ENCODE measurements around the gene CLASP1. TPM values are rescaled to one million over a fixed set of nuclear protein-coding genes. Genes with fewer than 3 reads are reported as not detected.
"Not testable (repeated sequence)": the region's sequence is repeated elsewhere in the genome, so short reads cannot be mapped to it uniquely, and the experiment has no call there.

Gene CLASP1
- polyA plus RNA-seq, 3 donors: 7.9 to 17.1 (median 16.2) TPM

DNA sequence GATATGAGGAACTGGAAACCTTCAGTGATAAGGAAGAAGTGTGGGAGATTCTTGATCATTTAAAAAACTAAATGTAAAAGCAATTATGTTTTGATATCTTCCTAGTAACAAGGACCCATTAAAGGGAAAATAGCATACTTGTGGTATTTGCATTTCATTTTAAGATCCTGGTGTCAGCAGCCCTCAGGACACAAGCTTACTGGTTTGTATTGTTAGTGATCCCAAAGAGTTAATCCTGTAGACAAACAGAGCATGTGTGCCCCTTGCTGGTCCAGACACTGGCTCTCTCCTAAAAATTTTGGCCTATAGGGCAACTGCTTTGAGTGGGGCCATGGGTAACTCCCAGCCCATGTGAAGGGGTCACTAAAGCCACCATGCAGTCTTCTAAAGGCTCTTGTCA, 263.2 kb downstream of the CLASP1 start:
- H3K27ac ChIP-seq (ENCODE audit: low read depth, low read length): no peak overlapping the region

DNA sequence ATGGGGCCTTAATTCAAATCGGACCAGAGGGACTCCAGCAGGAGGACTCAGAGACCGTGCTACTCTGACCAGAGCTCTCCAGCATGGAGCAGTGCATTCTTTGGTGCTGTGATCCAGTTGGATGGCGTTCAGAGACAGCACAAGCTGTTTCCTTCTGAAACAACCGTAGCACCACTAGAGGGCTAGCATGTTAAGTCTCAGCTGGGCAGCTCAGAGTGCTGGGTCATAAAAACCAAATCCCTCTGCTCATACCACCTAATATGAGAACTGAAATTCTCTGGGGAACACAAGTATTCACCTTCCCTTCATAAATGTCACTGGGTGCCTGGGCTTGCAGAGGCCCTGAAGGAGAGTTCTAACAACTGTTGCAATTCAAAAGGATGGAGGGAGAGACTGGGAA, 266.5 kb downstream of the CLASP1 start:
- WGBS, 3 donors: 88 to 97% (median 95%) methylated on average over 4 of the region's 4 CpGs
- H3K27ac ChIP-seq (ENCODE audit: low read depth, low read length): no peak overlapping the region

DNA sequence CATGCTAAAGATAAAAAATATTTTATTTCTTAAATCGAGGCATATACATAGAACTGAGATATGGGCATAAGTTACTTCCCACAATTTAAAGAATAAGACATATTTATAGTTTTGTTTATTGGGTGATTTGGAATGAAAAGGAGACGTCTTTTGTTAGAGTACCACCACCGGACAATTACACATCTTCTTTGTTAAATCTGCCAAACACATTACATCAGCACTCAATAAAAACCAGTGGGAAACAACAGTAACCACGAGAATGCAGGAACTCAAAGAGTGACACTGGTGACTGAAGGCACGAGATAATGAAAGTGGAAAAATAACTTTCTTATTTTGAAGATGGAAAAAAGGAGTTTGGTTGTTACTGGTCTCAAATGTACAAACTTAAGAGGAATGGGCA, 271.6 kb downstream of the CLASP1 start:
- H3K27ac ChIP-seq (ENCODE audit: low read depth, low read length): no peak overlapping the region
- 71 to 76% (median 72%) methylated on average over 5 of the region's 5 CpGs for WGBS, 3 donors

DNA sequence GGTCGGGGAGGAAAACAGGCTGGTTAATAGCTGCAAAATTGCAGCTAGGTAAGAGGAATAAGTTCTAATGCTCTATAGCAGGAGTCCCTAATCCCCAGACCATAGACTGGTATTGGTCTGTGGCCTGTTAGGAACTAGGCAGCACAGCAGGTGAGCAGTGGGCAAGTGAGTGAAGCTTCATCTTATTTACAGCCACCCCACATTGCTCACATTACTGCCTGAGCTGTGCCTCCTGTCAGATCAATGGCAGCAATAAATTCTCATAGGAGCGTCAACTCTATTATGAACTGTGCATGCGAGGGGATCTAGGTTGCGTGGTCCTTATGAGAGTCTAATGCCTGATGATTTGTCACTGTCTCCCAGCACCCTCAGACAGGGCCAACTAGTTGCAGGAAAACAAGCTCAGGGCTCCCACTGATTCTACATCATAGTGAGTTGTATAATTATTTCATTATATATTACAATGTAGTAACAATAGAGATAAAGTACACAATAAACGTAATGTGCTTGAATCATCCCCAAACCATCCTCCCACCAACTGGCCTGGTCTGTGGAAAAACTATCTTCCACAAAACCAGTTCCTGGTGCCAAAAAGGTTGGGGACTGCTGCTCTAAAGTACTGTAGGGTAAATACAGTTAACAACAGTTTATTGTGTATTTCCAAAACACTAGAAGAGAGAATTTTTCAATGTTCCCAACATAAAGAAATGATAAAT, 272.6 kb downstream of the CLASP1 start:
- WGBS, 3 donors: 91 to 95% (median 94%) methylated on average over 5 of the region's 5 CpGs
- H3K27ac ChIP-seq (ENCODE audit: low read depth, low read length): no peak overlapping the region

DNA sequence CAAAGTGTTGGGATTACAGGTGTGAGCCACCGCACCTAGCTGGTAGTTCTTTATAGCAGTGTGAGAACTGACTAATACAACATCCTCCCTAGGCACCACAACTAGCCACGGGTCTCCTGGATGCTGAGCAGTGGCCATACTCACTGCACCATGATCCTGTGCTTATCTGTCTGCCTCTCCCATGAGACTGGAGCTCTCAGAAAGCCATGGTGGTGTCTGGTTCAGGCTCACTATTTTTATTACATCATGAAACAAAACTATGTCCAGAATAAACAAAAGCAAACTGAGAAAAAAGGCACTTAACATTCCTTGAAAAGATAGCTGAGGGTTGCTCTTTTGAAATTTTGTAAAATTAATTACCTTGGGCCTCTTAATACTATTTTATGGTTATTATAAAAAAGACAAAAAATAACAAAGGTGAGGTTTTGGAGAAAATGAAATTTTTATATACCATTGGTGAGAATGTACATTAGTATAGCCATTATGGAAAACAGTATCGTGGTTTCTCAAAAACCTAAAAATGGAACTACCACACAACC, 273.6 kb downstream of the CLASP1 start:
- 92 to 95% (median 95%) methylated on average over 3 of the region's 3 CpGs for WGBS, 3 donors
- H3K27ac ChIP-seq (ENCODE audit: low read depth, low read length): no peak overlapping the region

DNA sequence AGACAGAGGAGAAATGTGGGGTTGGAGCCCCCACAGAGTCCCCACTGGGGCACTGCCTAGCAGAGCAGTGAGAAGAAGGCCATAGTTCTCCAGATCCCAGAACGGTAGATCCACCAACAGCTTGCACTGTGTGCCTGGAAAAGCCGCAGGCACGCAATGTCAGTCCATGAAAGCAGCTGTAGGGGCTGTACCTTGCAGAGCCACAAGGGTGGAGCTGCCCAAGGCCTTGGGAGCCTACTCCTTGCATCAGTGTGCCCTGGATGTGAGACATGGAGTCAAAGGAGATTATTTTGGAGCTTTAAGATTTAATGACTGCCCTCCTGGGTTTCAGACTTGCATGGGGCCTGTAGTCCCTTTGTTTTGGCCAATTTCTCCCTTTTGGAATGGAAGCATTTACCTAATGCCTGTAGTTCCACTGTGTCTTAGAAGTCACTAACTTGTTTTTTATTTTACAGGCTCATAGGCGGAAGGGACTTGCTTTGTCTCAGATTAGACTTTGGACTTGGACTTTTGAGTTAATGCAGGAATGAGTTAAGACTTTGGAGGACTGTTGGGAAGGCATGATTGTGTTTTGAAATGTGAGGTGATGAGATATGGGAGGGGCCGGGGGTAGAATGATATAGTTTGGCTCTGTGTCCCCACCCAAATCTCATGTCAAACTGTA, 274.7 kb downstream of the CLASP1 start:
- not testable (repeated sequence) for H3K27ac ChIP-seq (ENCODE audit: low read depth, low read length)
- 94 to 96% (median 94%) methylated on average over 5 of the region's 5 CpGs for WGBS, 3 donors

DNA sequence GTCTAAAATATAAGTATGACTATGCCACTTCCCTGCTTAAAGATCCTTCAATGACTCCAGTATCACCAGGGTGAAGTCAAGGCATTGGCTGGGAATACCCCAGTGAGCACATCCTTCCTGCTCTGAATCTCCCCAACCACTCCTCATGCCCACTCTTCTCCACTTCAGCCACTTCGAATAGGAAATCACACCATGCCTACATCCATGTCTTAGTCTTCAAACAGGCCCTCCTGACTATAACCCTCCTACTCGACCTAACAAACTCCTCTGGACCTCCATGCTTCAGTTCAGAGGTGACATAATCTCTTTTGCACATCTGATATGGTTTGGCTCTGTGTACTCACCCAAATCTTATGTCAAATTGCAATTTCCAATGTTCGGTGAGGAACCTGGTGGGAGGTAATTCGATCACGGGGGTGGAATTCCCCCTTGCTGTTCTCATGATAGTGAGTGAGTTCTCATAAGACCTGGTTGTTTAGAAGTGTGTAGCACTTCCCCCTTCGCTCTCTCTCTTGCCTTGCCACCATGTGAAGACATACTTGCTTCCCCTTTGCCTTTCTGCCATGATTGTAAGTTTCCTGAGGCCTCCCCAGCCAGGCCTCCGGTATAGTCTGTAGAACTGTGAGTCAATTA, 276.4 kb downstream of the CLASP1 start:
- WGBS, 3 donors: 88 to 91% (median 91%) methylated on average over 7 of the region's 7 CpGs
- H3K27ac ChIP-seq (ENCODE audit: low read depth, low read length): no peak overlapping the region

DNA sequence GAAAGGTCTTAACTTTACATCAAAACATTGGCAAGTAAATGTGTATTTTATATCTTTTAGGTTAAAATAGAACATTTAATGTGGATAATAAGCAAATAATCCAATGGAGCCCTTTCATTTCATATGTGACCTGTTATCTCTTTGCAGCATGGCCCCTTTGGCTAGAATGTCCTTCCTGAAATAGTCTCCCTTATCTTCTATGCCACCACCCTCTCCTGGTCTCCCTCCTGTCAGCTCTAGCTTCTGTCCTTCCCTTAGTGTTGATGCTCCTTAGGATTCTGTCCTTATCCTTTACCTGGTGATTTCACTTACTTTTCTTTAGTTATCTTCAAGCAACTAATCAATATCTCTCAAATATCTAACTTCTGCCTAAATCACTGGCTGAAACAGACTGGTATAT, 277.2 kb downstream of the CLASP1 start:
- H3K27ac ChIP-seq (ENCODE audit: low read depth, low read length): no peak overlapping the region

DNA sequence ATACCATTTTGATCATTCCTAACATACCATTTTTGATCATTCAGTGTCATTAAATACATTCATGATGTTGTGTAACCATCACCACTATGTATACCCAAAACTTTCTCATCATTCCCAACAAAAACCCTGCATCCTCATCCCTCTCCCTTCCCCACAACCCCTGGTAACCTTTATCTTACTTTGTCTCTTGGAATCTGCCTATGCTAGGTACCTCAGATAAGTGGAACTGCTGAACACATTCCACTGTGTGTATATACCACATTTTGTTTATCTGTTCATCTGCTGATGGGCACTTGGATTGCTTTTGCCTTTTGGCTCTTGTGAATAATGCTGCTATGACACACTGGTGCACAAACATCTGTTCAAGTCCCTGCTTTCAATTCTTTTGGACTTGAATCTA, 280.4 kb downstream of the CLASP1 start:
- H3K27ac ChIP-seq (ENCODE audit: low read depth, low read length): no peak overlapping the region

DNA sequence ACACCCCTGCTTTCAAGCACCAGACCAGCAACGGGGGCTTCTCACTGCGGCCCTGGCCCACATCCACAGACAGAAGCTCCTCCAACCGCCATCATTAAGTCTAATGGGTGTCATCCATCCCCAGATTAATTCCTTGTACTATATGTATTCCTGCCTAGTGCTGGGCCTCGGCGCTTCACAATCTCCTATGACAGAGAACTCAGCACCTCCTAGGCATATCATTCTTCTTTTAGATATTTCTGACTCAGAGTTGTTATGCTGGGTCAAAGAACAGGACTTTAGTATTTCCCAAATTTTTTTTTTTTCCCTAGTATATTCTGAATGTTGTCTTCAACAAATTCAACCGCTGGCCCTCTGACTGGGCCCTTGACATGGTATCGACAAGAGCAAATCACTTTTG, 281.1 kb downstream of the CLASP1 start:
- WGBS, 3 donors: 97 to 98% (median 97%) methylated on average over 7 of the region's 7 CpGs
- H3K27ac ChIP-seq (ENCODE audit: low read depth, low read length): no peak overlapping the region

DNA sequence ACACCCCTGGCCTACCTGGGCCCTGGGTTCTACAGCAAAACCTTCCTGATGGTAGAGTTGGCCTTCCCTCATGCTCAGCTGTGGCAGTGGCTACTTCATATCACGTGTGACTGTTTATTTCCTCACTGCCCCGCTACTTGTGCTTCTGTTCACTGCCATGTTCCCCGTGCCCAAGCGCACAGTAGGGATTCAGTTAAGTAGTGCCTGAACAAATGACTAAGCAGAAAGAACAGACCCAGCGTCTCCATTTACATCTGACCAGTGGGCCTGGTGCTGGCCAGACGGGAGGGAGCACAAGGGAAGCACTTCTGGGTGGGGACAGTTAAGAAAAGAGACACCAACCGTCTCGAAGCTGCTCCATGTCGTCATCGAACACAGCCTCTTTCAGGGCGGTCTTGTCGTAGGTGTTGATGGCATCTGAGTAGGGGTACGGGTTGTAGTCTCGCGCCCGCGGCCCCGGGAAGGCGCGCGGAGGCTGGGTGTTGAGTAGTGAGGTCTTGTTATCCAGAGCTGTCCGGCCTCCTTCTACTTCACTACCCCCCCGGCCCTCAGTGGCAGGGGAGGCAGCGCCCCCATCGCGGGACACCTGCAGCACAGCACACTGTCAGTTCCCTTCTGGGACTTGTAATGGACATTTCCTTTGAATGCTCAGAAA, 281.9 kb downstream of the CLASP1 start:
- WGBS, 3 donors: 93 to 96% (median 95%) methylated on average over 26 of the region's 26 CpGs

DNA sequence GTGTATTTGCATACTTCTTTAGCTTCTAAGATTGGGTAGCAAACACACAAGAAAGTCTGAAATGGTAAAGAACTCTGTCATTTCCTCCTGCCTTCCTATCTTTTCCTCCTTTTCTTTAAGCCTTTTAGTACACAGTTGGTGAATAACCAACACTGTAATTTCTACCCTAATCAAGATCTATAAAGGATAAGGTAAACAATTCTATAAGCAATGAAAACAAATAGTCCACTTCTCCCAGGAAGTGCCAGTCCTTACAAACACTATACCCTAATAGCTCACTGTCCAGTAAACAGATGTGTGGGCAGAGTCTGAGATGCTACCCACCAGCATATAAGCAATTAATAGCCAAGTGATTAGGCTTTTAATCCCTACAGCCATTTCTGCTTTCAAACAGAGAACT, 283.2 kb downstream of the CLASP1 start:
- H3K27ac ChIP-seq (ENCODE audit: low read depth, low read length): no peak overlapping the region

More for the DNA sequence above, 281.9 kb downstream of the CLASP1 start:
- H3K27ac ChIP-seq (ENCODE audit: low read depth, low read length): no peak overlapping the region

DNA sequence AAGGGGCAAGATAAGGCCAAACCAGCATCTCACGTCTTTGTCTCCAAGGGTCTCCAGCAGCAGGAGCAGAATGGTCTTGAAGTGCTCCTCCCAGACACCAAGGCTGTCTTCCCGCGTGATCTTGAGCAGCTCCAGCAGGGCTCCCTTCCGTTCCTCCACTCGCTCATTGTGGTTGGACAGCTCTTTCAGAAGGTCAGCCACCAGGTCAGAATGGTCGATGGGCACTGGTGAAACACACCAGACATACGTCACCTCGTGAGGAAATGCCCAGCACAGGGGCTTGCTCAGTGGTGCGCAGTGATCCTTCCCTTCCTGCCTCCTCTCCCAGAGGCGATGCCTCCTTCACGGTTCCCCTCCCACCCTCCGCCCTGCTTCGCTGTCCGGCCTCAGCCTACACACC, 284.2 kb downstream of the CLASP1 start:
- no peak overlapping the region for H3K27ac ChIP-seq (ENCODE audit: low read depth, low read length)

DNA sequence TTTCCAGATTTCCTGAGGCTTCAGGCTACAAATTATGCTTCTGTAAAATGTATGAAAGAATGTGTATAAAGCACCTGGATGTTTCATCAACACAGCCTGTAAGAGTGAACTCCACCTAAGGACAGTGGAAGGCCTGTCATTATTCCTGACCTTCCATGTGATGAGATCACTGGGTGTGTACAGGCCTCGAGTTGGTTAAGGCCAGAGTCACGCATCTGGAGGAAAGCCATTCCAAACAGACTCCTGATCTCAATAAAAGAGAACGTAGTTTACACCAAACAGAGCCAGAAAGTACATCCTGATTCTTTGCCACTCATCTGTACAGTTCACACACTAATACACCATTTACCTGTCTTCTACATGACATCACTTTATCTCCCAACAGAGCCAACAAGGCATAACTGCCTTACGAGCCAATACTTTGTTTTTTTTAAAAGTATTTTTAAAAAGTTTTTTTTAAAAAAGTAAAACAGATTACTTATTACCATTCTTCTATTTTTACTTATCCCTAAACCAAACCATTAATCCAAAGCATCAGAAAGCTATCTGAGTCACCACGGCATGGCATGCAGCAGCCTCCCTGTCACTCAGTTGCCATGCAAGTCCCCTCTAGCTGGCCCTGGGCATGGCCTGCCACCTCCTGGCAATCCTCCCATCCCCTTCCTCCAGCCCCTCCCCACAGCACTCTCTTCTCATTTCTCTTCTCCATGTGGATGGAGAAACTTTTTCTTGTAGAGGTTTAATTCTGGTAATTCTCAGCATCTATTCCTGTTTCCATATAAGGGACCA, 285.4 kb downstream of the CLASP1 start:
- no peak overlapping the region for H3K27ac ChIP-seq (ENCODE audit: low read depth, low read length)
- 51 to 70% (median 59%) methylated on average over 5 of the region's 5 CpGs for WGBS, 3 donors

More for the DNA sequence above, 284.2 kb downstream of the CLASP1 start:
- WGBS, 3 donors: 92 to 98% (median 93%) methylated on average over 14 of the region's 14 CpGs

DNA sequence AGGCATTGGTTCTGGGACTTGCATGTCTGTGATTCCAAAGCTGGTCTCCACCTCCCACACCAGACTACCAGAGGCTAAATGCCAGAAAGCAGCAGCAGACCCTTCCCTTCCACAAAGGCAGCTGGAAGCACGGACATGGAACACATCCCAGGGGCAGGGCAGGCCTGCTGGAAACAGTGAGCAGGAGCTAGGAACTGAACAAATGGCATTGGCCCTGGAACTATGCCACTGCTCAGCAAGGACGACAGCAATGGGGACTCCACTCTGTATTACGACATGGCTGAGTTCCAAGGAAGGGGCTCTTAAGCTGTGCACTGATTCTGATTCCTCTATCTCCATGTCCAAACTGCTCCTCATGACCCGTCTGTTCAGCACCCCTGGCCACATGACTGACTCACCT, 286.5 kb downstream of the CLASP1 start:
- 68 to 74% (median 72%) methylated on average over 4 of the region's 4 CpGs for WGBS, 3 donors
- no peak overlapping the region for H3K27ac ChIP-seq (ENCODE audit: low read depth, low read length)

DNA sequence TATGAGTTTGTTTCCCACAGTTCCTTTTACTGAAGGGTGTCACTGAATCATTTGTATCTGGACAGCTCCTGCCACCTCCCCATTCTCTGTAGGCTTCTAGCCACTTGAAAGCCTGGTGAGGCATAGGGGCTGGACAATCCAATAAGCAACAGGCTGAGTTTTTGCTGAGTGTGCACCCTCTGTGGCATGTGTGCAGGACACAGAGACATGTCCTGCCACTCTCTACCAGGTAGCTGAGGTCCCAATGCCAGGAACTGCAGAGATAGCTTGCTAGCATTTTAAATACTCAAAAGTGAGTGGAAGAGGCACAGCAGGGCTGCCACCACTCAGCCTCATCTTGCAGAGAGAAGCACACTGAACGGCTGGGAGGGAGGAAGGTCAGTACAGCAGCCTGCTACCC, 287.0 kb downstream of the CLASP1 start:
- no peak overlapping the region for H3K27ac ChIP-seq (ENCODE audit: low read depth, low read length)
- WGBS, 3 donors: 67 to 95% (median 84%) methylated on average over 1 of the region's 1 CpG

DNA sequence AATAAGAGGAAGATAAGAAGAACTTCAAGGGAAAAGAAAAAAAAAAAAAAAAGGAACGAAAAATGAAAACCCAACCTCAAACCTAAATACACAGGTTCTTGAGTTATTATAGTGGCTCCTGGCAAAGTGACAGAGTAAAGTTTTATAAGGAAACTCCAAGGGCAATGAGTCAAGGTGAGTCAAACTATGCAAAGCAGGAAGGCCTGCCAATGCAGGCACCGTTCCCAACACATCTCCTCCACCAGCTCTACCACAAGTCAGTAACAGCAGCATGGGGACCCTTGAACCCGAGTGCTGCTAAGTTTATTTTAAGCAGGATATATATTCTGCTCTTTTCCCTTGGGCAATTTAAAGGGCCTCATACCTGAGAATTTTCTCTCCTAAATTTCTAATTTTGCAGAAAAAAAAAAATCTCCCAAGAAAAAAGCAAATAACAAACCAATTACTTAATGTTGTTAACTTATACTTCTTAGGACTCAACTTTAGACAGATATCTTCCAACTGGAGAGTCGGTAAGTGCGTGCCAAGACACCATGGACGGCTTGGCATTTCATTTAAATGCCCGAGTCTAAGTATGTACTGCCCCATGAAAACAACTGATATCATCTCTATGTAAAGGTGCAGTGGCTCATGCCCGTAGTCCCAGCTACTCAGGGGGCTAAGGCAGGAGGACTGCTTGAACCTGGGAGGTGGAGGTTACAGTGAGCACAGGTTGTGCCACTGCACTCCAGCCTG, 288.5 kb downstream of the CLASP1 start:
- WGBS, 3 donors: 55 to 83% (median 77%) methylated on average over 8 of the region's 8 CpGs
- H3K27ac ChIP-seq (ENCODE audit: low read depth, low read length): no peak overlapping the region

All from adipose tissue (tissue), 3 donors.